Loucy (cell line): Measurements from ENCODE around the gene HLA-DMB.

ENCODE experiments used
- H2AFZ ChIP-seq: fragments of 200-600 bp; sonication (generic); 2 replicates; pipeline ENCODE4 v1.6.0; 2016; ENCODE audit warnings: antibody characterized with exemption, mild to moderate bottlenecking, low read length, moderate library complexity
- H3F3A ChIP-seq: fragments of 200-600 bp; 2 replicates; pipeline ENCODE4 v1.6.0; 2016; ENCODE audit warnings: antibody characterized with exemption, low read depth, mild to moderate bottlenecking
- H3K27me3 ChIP-seq: fragments of 200-600 bp; sonication (generic); 2 replicates; pipeline ENCODE4 v1.6.1; 2014; ENCODE audit warnings: low read length, mild to moderate bottlenecking; ENCODE audit not compliant: insufficient read depth, poor library complexity, severe bottlenecking
- H3K36me3 ChIP-seq: fragments of 200-600 bp; sonication (generic); 2 replicates; pipeline ENCODE4 v1.6.1; 2016; ENCODE audit warnings: low read length; ENCODE audit not compliant: insufficient read depth
- H3K4me1 ChIP-seq: fragments of 200-600 bp; sonication (generic); 2 replicates; pipeline ENCODE4 v1.5.1; 2014; ENCODE audit warnings: low read length, mild to moderate bottlenecking; ENCODE audit not compliant: insufficient read depth, poor library complexity, severe bottlenecking
- H3K4me2 ChIP-seq: fragments of 200-600 bp; sonication (generic); 2 replicates; pipeline ENCODE4 v1.6.0; 2014; ENCODE audit warnings: antibody characterized with exemption, low read length, low read depth, mild to moderate bottlenecking; ENCODE audit not compliant: poor library complexity, severe bottlenecking
- H3K4me3 ChIP-seq: fragments of 200-600 bp; sonication (generic); 2 replicates; pipeline ENCODE4 v1.5.1; 2014; ENCODE audit warnings: low read length, mild to moderate bottlenecking, mixed read lengths; ENCODE audit not compliant: poor library complexity, severe bottlenecking
- H3K79me2 ChIP-seq: fragments of 200-600 bp; sonication (generic); 2 replicates; pipeline ENCODE4 v1.6.1; 2014; ENCODE audit warnings: low read length; ENCODE audit not compliant: insufficient read depth
- H3K9ac ChIP-seq: fragments of 200-600 bp; sonication (generic); 2 replicates; pipeline ENCODE4 v1.6.0; 2014; ENCODE audit warnings: mild to moderate bottlenecking, low read depth, low read length, moderate library complexity; ENCODE audit not compliant: poor library complexity, severe bottlenecking
- H3K9me2 ChIP-seq: fragments of 200-600 bp; sonication (generic); replicated peaks from 2 replicates; pipeline ENCODE4 v1.6.1; 2016; ENCODE audit warnings: low read depth, low read length, mixed read lengths
- H3K9me3 ChIP-seq: fragments of 200-600 bp; sonication (generic); 2 replicates; pipeline ENCODE4 v1.6.1; 2014; ENCODE audit warnings: mild to moderate bottlenecking, antibody characterized with exemption, low read length, low read depth; ENCODE audit not compliant: insufficient read depth
- H4K20me1 ChIP-seq: fragments of 200-600 bp; sonication (generic); 2 replicates; pipeline ENCODE4 v1.6.0; 2014; ENCODE audit warnings: antibody characterized with exemption, low read length, mild to moderate bottlenecking; ENCODE audit not compliant: insufficient read depth, poor library complexity, severe bottlenecking
- EZH2phosphoT487 ChIP-seq: fragments of 200-600 bp; IDR thresholded peaks from 2 replicates; pipeline ENCODE4 v1.6.1; 2018; ENCODE audit warnings: antibody characterized with exemption, mild to moderate bottlenecking, moderate library complexity, borderline replicate concordance
- TF ChIP-seq, protein P1 (sequence below): fragments of 200-600 bp; sonication (generic); conservative IDR thresholded peaks from 2 replicates; pipeline ENCODE4 v1.5.1; 2014; ENCODE audit warnings: mild to moderate bottlenecking, antibody characterized with exemption, low read length

HLA-DMB gene

GRCh38 chr6:32947552-32948465 is 7.0 kb upstream of the HLA-DMB start:
- Histone ChIP-seq H2AFZ (no peak overlapping the region), H3K4me1 (peaks cover 36% of the 10 kb centered on the region), H3K4me2 (no peak overlapping the region), H3K9ac (no peak overlapping the region), H3K9me3 (no peaks in the 10 kb centered on the region), H3K79me2 (no peaks in the 10 kb centered on the region), H3K4me3 (no peak overlapping the region), H3F3A (no peaks in the 10 kb centered on the region), H3K9me2 (no peaks in the 10 kb centered on the region), H3K36me3 (no peaks in the 10 kb centered on the region), H4K20me1 (no peaks in the 10 kb centered on the region), H3K27me3 (no peaks in the 10 kb centered on the region)
- no peak for TF ChIP-seq EZH2phosphoT487
- TF ChIP-seq, protein P1, sequence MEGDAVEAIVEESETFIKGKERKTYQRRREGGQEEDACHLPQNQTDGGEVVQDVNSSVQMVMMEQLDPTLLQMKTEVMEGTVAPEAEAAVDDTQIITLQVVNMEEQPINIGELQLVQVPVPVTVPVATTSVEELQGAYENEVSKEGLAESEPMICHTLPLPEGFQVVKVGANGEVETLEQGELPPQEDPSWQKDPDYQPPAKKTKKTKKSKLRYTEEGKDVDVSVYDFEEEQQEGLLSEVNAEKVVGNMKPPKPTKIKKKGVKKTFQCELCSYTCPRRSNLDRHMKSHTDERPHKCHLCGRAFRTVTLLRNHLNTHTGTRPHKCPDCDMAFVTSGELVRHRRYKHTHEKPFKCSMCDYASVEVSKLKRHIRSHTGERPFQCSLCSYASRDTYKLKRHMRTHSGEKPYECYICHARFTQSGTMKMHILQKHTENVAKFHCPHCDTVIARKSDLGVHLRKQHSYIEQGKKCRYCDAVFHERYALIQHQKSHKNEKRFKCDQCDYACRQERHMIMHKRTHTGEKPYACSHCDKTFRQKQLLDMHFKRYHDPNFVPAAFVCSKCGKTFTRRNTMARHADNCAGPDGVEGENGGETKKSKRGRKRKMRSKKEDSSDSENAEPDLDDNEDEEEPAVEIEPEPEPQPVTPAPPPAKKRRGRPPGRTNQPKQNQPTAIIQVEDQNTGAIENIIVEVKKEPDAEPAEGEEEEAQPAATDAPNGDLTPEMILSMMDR = peak; percentile 97

GRCh38 chr6:32946893-32947292 is 6.1 kb upstream of the HLA-DMB start:
- Histone ChIP-seq H3K9me2 (no peaks in the 10 kb centered on the region), H3K4me3 (no peak overlapping the region), H3F3A (no peaks in the 10 kb centered on the region), H4K20me1 (no peaks in the 10 kb centered on the region), H3K27me3 (no peaks in the 10 kb centered on the region), H2AFZ (no peak overlapping the region), H3K4me2 (no peak overlapping the region), H3K9ac (no peak overlapping the region), H3K79me2 (no peaks in the 10 kb centered on the region), H3K36me3 (no peaks in the 10 kb centered on the region), H3K9me3 (no peaks in the 10 kb centered on the region), H3K4me1 (peaks cover 39% of the 10 kb centered on the region)
- TF ChIP-seq, protein P1 = no peak
- TF ChIP-seq EZH2phosphoT487 = no peak

DNA sequence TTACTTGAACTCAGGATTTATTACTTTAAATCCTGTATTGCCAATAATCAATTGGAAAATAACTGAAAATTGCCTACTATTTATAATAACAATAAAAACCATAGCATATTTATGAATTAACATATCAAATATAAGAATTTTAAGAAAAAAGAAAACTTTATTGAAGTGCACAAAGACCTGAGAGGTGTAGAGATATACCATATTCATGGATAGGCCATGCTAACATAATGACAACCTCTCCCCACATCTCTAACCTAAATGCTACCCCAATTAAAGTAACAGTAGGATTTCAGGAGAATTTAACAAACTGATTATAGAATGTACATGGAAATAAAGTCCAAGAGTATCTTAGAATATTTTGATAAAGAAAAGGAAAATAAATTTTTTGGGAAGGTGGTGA is 5.1 kb upstream of the HLA-DMB start:
- Histone ChIP-seq H2AFZ (no peak overlapping the region), H3F3A (0 out of 2 replicates have a peak, but pooled peaks cover 3% of the 10 kb centered on the region), H3K27me3 (no peaks in the 10 kb centered on the region), H3K4me2 (no peak overlapping the region), H4K20me1 (no peaks in the 10 kb centered on the region), H3K4me3 (no peak overlapping the region), H3K79me2 (no peaks in the 10 kb centered on the region), H3K4me1 (peaks cover 47% of the 10 kb centered on the region), H3K36me3 (no peaks in the 10 kb centered on the region), H3K9me2 (no peaks in the 10 kb centered on the region), H3K9me3 (no peaks in the 10 kb centered on the region), H3K9ac (no peak overlapping the region)
- TF ChIP-seq, protein P1 = no peak
- no peak for TF ChIP-seq EZH2phosphoT487
